C4-2B (cell line): Measurements from ENCODE around the gene COL24A1.
A peak's percentile ranks its signal among the peaks of the same experiment; 100 is the strongest.

Source experiments
- H3K27ac ChIP-seq: fragments of 450-650 bp; 2 replicates; pipeline ENCODE4 v1.5.1; 2017
- CTCF ChIP-seq: fragments of 450-650 bp; conservative IDR thresholded peaks from 2 replicates; pipeline ENCODE4 v1.5.1; 2017; ENCODE audit warnings: mild to moderate bottlenecking
- ZFX ChIP-seq: fragments of 450-650 bp; IDR thresholded peaks from 2 replicates; pipeline ENCODE4 v1.6.1; 2017

Gene COL24A1

GRCh38 chr1:86152887-86153286, 3.7 kb downstream of the COL24A1 start:
- TF ChIP-seq ZFX: no peak
- no peak for TF ChIP-seq CTCF
- H3K27ac ChIP-seq: no peak overlapping the region

GRCh38 chr1:86151427-86151826, 5.1 kb downstream of the COL24A1 start:
- no peak for TF ChIP-seq ZFX
- no peak for TF ChIP-seq CTCF
- no peak overlapping the region for H3K27ac ChIP-seq

- TF ChIP-seq ZFX: no peak
- no peak for TF ChIP-seq CTCF
- H3K27ac ChIP-seq: no peak overlapping the region
Measured at GRCh38 chr1:86150553-86151055, 6.0 kb downstream of the COL24A1 start.

- TF ChIP-seq ZFX (no peak), CTCF (no peak)
- H3K27ac ChIP-seq: no peak overlapping the region
Measured at GRCh38 chr1:86149591-86149990, 7.0 kb downstream of the COL24A1 start.

GRCh38 chr1:86147755-86148154, 8.8 kb downstream of the COL24A1 start:
- TF ChIP-seq CTCF (no peak), ZFX (no peak)
- no peak overlapping the region for H3K27ac ChIP-seq

- no peak overlapping the region for H3K27ac ChIP-seq
Measured at GRCh38 chr1:86146566-86146965, 10.0 kb downstream of the COL24A1 start.

GRCh38 chr1:86140281-86140880, 16.2 kb downstream of the COL24A1 start:
- no peak for TF ChIP-seq ZFX
- no peak for TF ChIP-seq CTCF

More at GRCh38 chr1:86146566-86146965, 10.0 kb downstream of the COL24A1 start:
- TF ChIP-seq ZFX: no peak
- peak; percentile 38 for TF ChIP-seq CTCF

More at GRCh38 chr1:86140281-86140880, 16.2 kb downstream of the COL24A1 start:
- H3K27ac ChIP-seq: no peak overlapping the region
